DOHH2 (cell line): Measurements from ENCODE around the gene CEMIP2.

Source experiments
- H3F3A ChIP-seq: fragments of 200-600 bp; sonication (generic), shearing (Covaris generic); 2 replicates; pipeline ENCODE4 v1.6.0; 2016; ENCODE audit warnings: antibody characterized with exemption, mild to moderate bottlenecking; ENCODE audit not compliant: control insufficient read depth, insufficient read depth
- H3K27ac ChIP-seq: fragments of 200-600 bp; sonication (generic); 2 replicates; pipeline ENCODE4 v1.5.1; 2014; ENCODE audit warnings: low read depth, mild to moderate bottlenecking, low read length, moderate library complexity
- H3K27me3 ChIP-seq: fragments of 200-600 bp; sonication (generic); 2 replicates; pipeline ENCODE4 v1.6.1; 2014; ENCODE audit warnings: mild to moderate bottlenecking, low read length, mixed read lengths; ENCODE audit not compliant: control insufficient read depth
- H3K36me3 ChIP-seq: fragments of 200-600 bp; sonication (generic); 2 replicates; pipeline ENCODE4 v1.6.1; 2014; ENCODE audit warnings: mild to moderate bottlenecking, low read length, moderate library complexity, mixed read lengths; ENCODE audit not compliant: control insufficient read depth
- H3K4me1 ChIP-seq: fragments of 200-600 bp; sonication (generic); 2 replicates; pipeline ENCODE4 v1.6.1; 2014; ENCODE audit warnings: mild to moderate bottlenecking, low read length, mixed read lengths; ENCODE audit not compliant: control insufficient read depth
- H3K4me2 ChIP-seq: fragments of 200-600 bp; sonication (generic); 2 replicates; pipeline ENCODE4 v1.6.0; 2014; ENCODE audit warnings: mild to moderate bottlenecking, low read length, moderate library complexity
- H3K4me3 ChIP-seq: fragments of 200-600 bp; sonication (generic); 2 replicates; pipeline ENCODE4 v1.5.1; 2014; ENCODE audit warnings: mild to moderate bottlenecking, low read length, mixed read lengths
- H3K79me2 ChIP-seq: fragments of 200-600 bp; sonication (generic); 2 replicates; pipeline ENCODE4 v1.6.1; 2014; ENCODE audit warnings: mild to moderate bottlenecking, low read length, mixed read lengths; ENCODE audit not compliant: control insufficient read depth
- H3K9me2 ChIP-seq: fragments of 200-600 bp; sonication (generic); replicated peaks from 2 replicates; pipeline ENCODE4 v1.6.1; 2014; ENCODE audit warnings: mild to moderate bottlenecking, low read length, mixed read lengths; ENCODE audit not compliant: control insufficient read depth
- H3K9me3 ChIP-seq: fragments of 200-600 bp; sonication (generic); 2 replicates; pipeline ENCODE4 v1.6.1; 2014; ENCODE audit warnings: antibody characterized with exemption, low read length, mixed read lengths; ENCODE audit not compliant: control insufficient read depth, insufficient read depth
- H4K20me1 ChIP-seq: fragments of 200-600 bp; sonication (generic); 2 replicates; pipeline ENCODE4 v1.6.0; 2014; ENCODE audit warnings: low read depth, mild to moderate bottlenecking, antibody characterized with exemption, low read length, moderate library complexity; ENCODE audit not compliant: control insufficient read depth, insufficient read depth
- EZH2phosphoT487 ChIP-seq: fragments of 200-600 bp; sonication (generic); IDR thresholded peaks from 2 replicates; pipeline ENCODE4 v1.6.1; 2017; ENCODE audit warnings: borderline replicate concordance, mild to moderate bottlenecking, antibody characterized with exemption, low read length, moderate library complexity, mixed read lengths
- TF ChIP-seq, protein P1 (sequence below): fragments of 200-600 bp; sonication (generic); IDR thresholded peaks from one replicate; pipeline ENCODE4 v1.5.1; 2014; ENCODE audit warnings: antibody characterized with exemption, mild to moderate bottlenecking, low read depth, low read length; ENCODE audit not compliant: poor library complexity, severe bottlenecking

CEMIP2 gene

DNA sequence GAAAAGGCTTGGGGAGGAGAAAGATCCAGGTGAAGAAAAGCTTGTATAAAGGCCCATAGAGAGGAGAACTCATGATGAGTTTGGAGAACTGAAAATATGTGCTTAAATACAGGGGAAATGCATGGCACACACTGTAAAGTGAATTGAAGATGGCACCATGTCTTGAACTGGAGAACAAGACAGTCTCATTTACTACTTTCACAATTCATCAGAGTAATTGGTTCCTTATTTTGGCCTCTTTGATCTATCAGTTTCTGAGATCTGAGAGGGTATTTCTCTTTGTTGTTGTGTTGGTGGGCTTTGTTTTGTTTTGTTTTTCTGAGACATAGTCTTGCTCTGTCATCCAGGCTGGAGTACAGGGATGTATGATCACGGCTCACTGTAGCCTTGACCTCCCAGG, 98.2 kb downstream of the CEMIP2 start:
- Histone ChIP-seq H3K4me3 (no peak overlapping the region), H3K4me2 (no peak overlapping the region), H3K4me1 (no peaks in the 10 kb centered on the region), H3F3A (no peaks in the 10 kb centered on the region), H3K9me3 (no peaks in the 10 kb centered on the region), H3K9me2 (no peaks in the 10 kb centered on the region), H3K79me2 (no peaks in the 10 kb centered on the region), H4K20me1 (no peaks in the 10 kb centered on the region), H3K27ac (no peak overlapping the region), H3K27me3 (peaks cover 9% of the 10 kb centered on the region), H3K36me3 (no peaks in the 10 kb centered on the region)
- TF ChIP-seq EZH2phosphoT487, result no peak
- TF ChIP-seq, protein P1, sequence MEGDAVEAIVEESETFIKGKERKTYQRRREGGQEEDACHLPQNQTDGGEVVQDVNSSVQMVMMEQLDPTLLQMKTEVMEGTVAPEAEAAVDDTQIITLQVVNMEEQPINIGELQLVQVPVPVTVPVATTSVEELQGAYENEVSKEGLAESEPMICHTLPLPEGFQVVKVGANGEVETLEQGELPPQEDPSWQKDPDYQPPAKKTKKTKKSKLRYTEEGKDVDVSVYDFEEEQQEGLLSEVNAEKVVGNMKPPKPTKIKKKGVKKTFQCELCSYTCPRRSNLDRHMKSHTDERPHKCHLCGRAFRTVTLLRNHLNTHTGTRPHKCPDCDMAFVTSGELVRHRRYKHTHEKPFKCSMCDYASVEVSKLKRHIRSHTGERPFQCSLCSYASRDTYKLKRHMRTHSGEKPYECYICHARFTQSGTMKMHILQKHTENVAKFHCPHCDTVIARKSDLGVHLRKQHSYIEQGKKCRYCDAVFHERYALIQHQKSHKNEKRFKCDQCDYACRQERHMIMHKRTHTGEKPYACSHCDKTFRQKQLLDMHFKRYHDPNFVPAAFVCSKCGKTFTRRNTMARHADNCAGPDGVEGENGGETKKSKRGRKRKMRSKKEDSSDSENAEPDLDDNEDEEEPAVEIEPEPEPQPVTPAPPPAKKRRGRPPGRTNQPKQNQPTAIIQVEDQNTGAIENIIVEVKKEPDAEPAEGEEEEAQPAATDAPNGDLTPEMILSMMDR, result no peak

DNA sequence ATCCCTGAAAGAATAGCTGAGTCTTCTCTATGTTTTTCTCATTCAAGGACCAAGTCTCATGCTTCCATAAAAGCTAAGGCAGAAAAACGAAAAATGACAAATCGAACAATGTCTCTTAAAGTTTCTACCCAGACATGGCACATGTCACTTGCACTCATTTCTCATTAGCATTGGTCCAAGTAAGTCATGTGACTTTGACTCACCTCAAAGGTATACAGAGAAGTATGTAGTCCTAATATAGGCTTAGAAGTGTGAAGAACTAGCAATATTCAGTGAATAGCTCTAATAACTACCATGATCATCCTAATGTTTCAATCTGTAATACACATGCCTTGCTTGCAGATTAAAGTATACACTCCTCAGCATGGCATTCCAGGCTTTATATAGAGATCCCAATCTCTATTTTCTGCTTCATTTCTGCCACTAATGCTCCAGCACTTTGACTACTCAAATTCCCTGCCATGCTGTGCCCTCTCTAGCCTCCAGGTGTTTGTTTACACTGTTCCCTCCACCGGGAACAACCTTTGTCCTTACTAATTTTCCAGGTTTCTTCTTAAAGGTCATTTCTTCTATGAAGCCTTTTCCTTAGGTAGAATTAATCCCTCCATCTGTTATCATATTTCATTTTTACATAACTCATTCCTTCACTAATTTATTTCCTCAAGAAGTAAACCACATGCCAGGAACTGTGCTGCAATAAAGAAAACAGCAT, 98.9 kb downstream of the CEMIP2 start:
- Histone ChIP-seq H3K27ac (no peak overlapping the region), H4K20me1 (no peaks in the 10 kb centered on the region)
- no peak for TF ChIP-seq EZH2phosphoT487
- TF ChIP-seq, protein P1, result no peak

DNA sequence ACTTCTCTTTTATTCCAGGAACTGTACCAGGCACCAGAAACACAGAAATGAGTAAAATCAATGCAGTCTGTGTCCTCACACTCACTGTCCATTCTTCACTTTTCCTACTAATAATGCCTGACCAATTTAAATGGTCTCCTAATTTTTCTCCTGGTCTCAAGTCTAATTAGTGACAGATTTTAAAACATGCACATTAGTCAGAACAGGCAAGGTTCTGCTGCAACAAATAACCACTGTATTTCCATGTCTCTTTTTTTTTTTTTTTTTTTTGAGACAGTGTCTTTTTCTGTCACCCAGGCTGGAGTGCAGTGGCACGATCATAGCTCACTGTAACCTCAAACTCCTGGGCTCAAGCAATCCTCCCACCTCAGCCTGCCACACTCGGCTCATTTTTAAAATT, 99.6 kb downstream of the CEMIP2 start:
- Histone ChIP-seq H3K79me2 (no peaks in the 10 kb centered on the region), H3K4me1 (no peaks in the 10 kb centered on the region), H3K9me2 (no peaks in the 10 kb centered on the region), H3K27ac (no peak overlapping the region), H3K27me3 (peaks cover 16% of the 10 kb centered on the region), H3K36me3 (no peaks in the 10 kb centered on the region), H3F3A (no peaks in the 10 kb centered on the region), H3K9me3 (no peaks in the 10 kb centered on the region), H4K20me1 (no peaks in the 10 kb centered on the region), H3K4me2 (no peak overlapping the region), H3K4me3 (no peak overlapping the region)
- TF ChIP-seq, protein P1, result no peak
- TF ChIP-seq EZH2phosphoT487, result no peak

More for the DNA sequence above, 98.9 kb downstream of the CEMIP2 start:
- Histone ChIP-seq H3K4me2 (no peak overlapping the region), H3K4me3 (no peak overlapping the region), H3K27me3 (peaks cover 9% of the 10 kb centered on the region), H3K79me2 (no peaks in the 10 kb centered on the region), H3K9me2 (no peaks in the 10 kb centered on the region), H3K36me3 (no peaks in the 10 kb centered on the region), H3F3A (no peaks in the 10 kb centered on the region), H3K9me3 (no peaks in the 10 kb centered on the region), H3K4me1 (no peaks in the 10 kb centered on the region)
